ENCODE data around the gene SDHB. TPM values are rescaled to one million over a fixed set of nuclear protein-coding genes. Genes with fewer than 3 reads are reported as not detected.

Gene SDHB
- total and polyA plus RNA-seq, 7 donors, result 190 to 452 (median 266) TPM

- DNase-seq, result no peak
- Histone ChIP-seq H3K4me1 (peaks cover 14% of the 10 kb centered on the region), H3K36me3 (ENCODE audit: insufficient read depth in 1 of 2, low read depth in 1 of 2) (peaks cover 4 to 63% of the 10 kb centered on the region in 2 donors), H3K4me3 (no peak overlapping the region), H3K27ac (no peak overlapping the region), H3K9me3 (no peaks in the 10 kb centered on the region), H3K27me3 (ENCODE audit: insufficient read depth in 3 of 3, low read length in 2 of 3) (no peaks in the 10 kb centered on the region)
- ATAC-seq, result no peak
- TF ChIP-seq CTCF (IDR thresholded peaks at IDR 0.05), result no peak
- intact Hi-C loops (cut with DNase I), result no loop called here
- 67 to 84% (median 69%) methylated on average over 5 of the region's 5 CpGs for WGBS, 3 donors
Measured at GRCh38 chr1:17043676-17044075, 10.2 kb downstream of the SDHB start.

- Histone ChIP-seq H3K4me3 (no peak overlapping the region), H3K36me3 (ENCODE audit: insufficient read depth in 1 of 2, low read depth in 1 of 2) (peaks cover 4 to 86% of the 10 kb centered on the region in 2 donors), H3K4me1 (peaks cover 5% of the 10 kb centered on the region), H3K27me3 (ENCODE audit: insufficient read depth in 3 of 3, low read length in 2 of 3) (no peaks in the 10 kb centered on the region), H3K27ac (no peak overlapping the region), H3K9me3 (no peaks in the 10 kb centered on the region)
- WGBS, 3 donors, result 56 to 88% (median 73%) methylated on average over 1 of the region's 1 CpG
- intact Hi-C loops (cut with DNase I), result no loop called here
- DNase-seq (no peak), ATAC-seq (no peak)
- TF ChIP-seq CTCF (IDR thresholded peaks at IDR 0.05), result no peak
Measured at GRCh38 chr1:17040135-17040534, 13.7 kb downstream of the SDHB start.

- no peaks in the 10 kb centered on the region for H3K4me1 ChIP-seq
- H3K4me3 ChIP-seq, result no peak overlapping the region
- intact Hi-C loops (cut with DNase I), result loop anchor here in 1 of 2 donors (5.0 kb wide), 1 partner anchor 72 kb away; no protein-coding TSS in a partner anchor
- no peaks in the 10 kb centered on the region for H3K27me3 ChIP-seq (ENCODE audit: insufficient read depth in 3 of 3, low read length in 2 of 3)
- TF ChIP-seq CTCF (IDR thresholded peaks at IDR 0.05), result no peak
- 97 to 100% (median 99%) methylated on average over 2 of the region's 2 CpGs for WGBS, 3 donors
- peaks cover 4 to 85% of the 10 kb centered on the region in 2 donors for H3K36me3 ChIP-seq (ENCODE audit: insufficient read depth in 1 of 2, low read depth in 1 of 2)
- H3K9me3 ChIP-seq, result no peaks in the 10 kb centered on the region
- DNase-seq (no peak), ATAC-seq (no peak)
- H3K27ac ChIP-seq, result no peak overlapping the region
Measured at GRCh38 chr1:17039522-17039921, 14.3 kb downstream of the SDHB start.

GRCh38 chr1:17033481-17033880 is 20.4 kb downstream of the SDHB start:
- H3K4me1 ChIP-seq, result no peaks in the 10 kb centered on the region
- no peak overlapping the region for H3K4me3 ChIP-seq
- TF ChIP-seq CTCF (IDR thresholded peaks at IDR 0.05), result no peak
- DNase-seq (no peak), ATAC-seq (no peak)
- no peaks in the 10 kb centered on the region for H3K9me3 ChIP-seq
- intact Hi-C loops (cut with DNase I), result no loop called here
- no peaks in the 10 kb centered on the region for H3K27me3 ChIP-seq (ENCODE audit: insufficient read depth in 3 of 3, low read length in 2 of 3)
- peaks cover 5 to 76% of the 10 kb centered on the region in 2 donors for H3K36me3 ChIP-seq (ENCODE audit: insufficient read depth in 1 of 2, low read depth in 1 of 2)
- 79 to 89% (median 82%) methylated on average over 4 of the region's 4 CpGs for WGBS, 3 donors
- no peak overlapping the region for H3K27ac ChIP-seq

GRCh38 chr1:17032741-17033140 is 21.1 kb downstream of the SDHB start:
- 87 to 94% (median 90%) methylated on average over 3 of the region's 3 CpGs for WGBS, 3 donors
- H3K4me1 ChIP-seq, result no peaks in the 10 kb centered on the region
- ATAC-seq, result no peak
- H3K9me3 ChIP-seq, result no peaks in the 10 kb centered on the region
- no peak overlapping the region for H3K27ac ChIP-seq
- H3K4me3 ChIP-seq, result no peak overlapping the region
- no peak for DNase-seq
- H3K27me3 ChIP-seq (ENCODE audit: insufficient read depth in 3 of 3, low read length in 2 of 3), result no peaks in the 10 kb centered on the region
- intact Hi-C loops (cut with DNase I), result no loop called here
- TF ChIP-seq CTCF (IDR thresholded peaks at IDR 0.05), result no peak
- peaks cover 11 to 76% of the 10 kb centered on the region in 2 donors for H3K36me3 ChIP-seq (ENCODE audit: insufficient read depth in 1 of 2, low read depth in 1 of 2)

All from psoas muscle (tissue), 8 donors.